HepG2 (cell line): ENCODE data around the gene PPP1R9B. TPM values are rescaled to one million over a fixed set of nuclear protein-coding genes. Genes with fewer than 3 reads are reported as not detected.

Experiments
- EHMT2 ChIP-seq: fragments of 200-600 bp; sonication (generic); IDR thresholded peaks from 2 replicates; pipeline ENCODE4 v1.7.0; 2017; ENCODE audit warnings: antibody characterized with exemption, low read depth, low read length, borderline replicate concordance
- HDAC6 ChIP-seq: fragments of 200-600 bp; sonication (generic); IDR thresholded peaks from 2 replicates; pipeline ENCODE4 v1.7.0; 2017; ENCODE audit warnings: mild to moderate bottlenecking, antibody characterized with exemption, low read length, low read depth
- RFXANK ChIP-seq: IDR thresholded peaks from 2 replicates; pipeline ENCODE4 v1.6.1; 2016
- ZFP36L1 ChIP-seq: sonication (generic); formaldehyde crosslinking; IDR thresholded peaks from 2 replicates; pipeline ENCODE4 v1.8.0; 2022; ENCODE audit warnings: mild to moderate bottlenecking, missing genetic modification reagents, moderate library complexity
- ZNF605 ChIP-seq: sonication (generic); formaldehyde crosslinking; IDR thresholded peaks from 2 replicates; pipeline ENCODE4 v1.8.0; 2022; ENCODE audit warnings: mild to moderate bottlenecking, missing genetic modification reagents
- polyA plus RNA-seq, 8 experiments: library from polyadenylated mRNA; depleted of rRNA in 3 of 8; stranded (reverse) in 7 of 8; unstranded in 1 of 8; fragments of >200 nt; fragmentation: Illumina TruSeq in 4 of 8; extraction: Trizol in 4 of 8; gene quantifications; 2 replicates each; pipeline versions ENCODE4 v1.2.1 to v1.2.3, GENCODE V29; 2011 to 2016; ENCODE audit warnings: low read depth in 4 of 8, missing spikeins in 1 of 8, mixed read lengths in 1 of 8; ENCODE audit not compliant: insufficient read depth in 1 of 8
- total RNA-seq, 5 experiments: library from RNA; depleted of rRNA; stranded (reverse); fragments of >200 nt; fragmentation: Illumina TruSeq; extraction: Trizol; gene quantifications; 2 replicates each; pipeline ENCODE4 v1.2.3, GENCODE V29; 2016; ENCODE audit warnings: low read depth in 1 of 5
- TF ChIP-seq, protein P1 (sequence below): sonication (generic); formaldehyde crosslinking; IDR thresholded peaks from 2 replicates; pipeline ENCODE4 v1.4.0; 2020; ENCODE audit warnings: mild to moderate bottlenecking, missing genetic modification reagents
- TF ChIP-seq, protein P2 (sequence below): sonication (generic); formaldehyde crosslinking; IDR thresholded peaks from 2 replicates; pipeline ENCODE4 v1.5.0; 2020; ENCODE audit warnings: missing genetic modification reagents
- TF ChIP-seq, protein P3 (sequence below): sonication (generic); formaldehyde crosslinking; conservative IDR thresholded peaks from 2 replicates; pipeline ENCODE4 v1.8.0; 2022; ENCODE audit warnings: mild to moderate bottlenecking, moderate library complexity, missing genetic modification reagents
- TF ChIP-seq, protein P4 (sequence below): sonication (generic); formaldehyde crosslinking; IDR thresholded peaks from 2 replicates; pipeline ENCODE4 v1.4.0; 2020; ENCODE audit warnings: missing genetic modification reagents, borderline replicate concordance
- TF ChIP-seq, protein P5 (sequence below): sonication (generic); formaldehyde crosslinking; conservative IDR thresholded peaks from 2 replicates; pipeline ENCODE4 v1.4.0; 2020; ENCODE audit warnings: missing genetic modification reagents
- TF ChIP-seq, protein P6 (sequence below): sonication (generic); formaldehyde crosslinking; IDR thresholded peaks from 2 replicates; pipeline ENCODE4 v1.4.0; 2020; ENCODE audit warnings: mild to moderate bottlenecking, missing genetic modification reagents

Gene PPP1R9B
- total and polyA plus RNA-seq, 2 of the 13 experiments (the other 11 are each of a cell fraction or from before 2014, with no cell fraction given) = 9.4 to 15.8 TPM

DNA sequence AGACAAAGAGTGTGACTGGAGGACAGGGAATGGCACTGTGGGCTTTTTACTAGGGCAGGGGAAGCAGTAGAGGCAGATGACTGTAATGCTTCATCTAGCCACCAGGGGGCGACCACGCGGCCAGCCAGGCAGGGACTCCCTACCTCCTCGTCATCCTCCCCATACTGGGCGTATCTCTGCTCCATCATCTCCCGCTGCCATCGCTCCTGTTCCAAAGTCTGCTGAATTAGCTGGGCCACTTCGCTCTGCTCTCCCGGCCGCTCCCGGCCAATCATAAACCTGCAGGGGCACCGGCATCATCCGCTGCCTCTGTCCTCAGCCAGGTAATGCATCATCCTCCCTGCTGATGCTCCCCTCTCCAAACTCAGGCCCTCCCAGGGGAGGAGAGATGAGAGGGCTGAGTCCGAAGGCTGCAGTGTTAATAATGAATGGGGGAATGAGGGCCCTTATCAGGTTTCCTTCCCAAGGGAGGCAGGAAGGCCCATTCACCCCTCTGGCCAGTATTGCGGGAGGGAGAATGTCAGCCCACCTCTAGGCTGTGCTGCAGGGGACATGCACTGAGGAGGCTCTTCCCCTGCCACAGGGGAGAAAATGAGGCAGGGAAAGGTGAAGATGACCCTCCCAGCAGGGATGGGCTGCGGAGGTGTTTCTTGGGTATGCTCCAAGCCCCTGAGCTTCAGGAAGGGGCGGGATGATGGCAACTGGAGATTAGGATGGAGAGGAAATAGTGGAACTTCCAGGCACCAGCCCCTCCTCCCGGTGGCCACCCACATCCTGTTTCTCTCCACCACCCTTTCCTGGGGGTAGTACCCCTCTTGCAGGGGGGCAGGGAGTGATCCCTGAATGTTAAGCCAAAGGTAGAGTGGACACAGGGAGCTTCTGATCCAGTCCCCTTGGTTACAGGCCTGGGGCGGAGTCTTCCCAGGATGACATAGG is 10.3 kb downstream of the PPP1R9B start (continued):
- TF ChIP-seq, protein P1, sequence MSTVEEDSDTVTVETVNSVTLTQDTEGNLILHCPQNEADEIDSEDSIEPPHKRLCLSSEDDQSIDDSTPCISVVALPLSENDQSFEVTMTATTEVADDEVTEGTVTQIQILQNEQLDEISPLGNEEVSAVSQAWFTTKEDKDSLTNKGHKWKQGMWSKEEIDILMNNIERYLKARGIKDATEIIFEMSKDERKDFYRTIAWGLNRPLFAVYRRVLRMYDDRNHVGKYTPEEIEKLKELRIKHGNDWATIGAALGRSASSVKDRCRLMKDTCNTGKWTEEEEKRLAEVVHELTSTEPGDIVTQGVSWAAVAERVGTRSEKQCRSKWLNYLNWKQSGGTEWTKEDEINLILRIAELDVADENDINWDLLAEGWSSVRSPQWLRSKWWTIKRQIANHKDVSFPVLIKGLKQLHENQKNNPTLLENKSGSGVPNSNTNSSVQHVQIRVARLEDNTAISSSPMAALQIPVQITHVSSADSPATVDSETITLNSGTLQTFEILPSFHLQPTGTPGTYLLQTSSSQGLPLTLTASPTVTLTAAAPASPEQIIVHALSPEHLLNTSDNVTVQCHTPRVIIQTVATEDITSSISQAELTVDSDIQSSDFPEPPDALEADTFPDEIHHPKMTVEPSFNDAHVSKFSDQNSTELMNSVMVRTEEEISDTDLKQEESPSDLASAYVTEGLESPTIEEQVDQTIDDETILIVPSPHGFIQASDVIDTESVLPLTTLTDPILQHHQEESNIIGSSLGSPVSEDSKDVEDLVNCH = no peak
- TF ChIP-seq ZFP36L1 (CRISPR knock-in tag) = no peak
- TF ChIP-seq, protein P2, sequence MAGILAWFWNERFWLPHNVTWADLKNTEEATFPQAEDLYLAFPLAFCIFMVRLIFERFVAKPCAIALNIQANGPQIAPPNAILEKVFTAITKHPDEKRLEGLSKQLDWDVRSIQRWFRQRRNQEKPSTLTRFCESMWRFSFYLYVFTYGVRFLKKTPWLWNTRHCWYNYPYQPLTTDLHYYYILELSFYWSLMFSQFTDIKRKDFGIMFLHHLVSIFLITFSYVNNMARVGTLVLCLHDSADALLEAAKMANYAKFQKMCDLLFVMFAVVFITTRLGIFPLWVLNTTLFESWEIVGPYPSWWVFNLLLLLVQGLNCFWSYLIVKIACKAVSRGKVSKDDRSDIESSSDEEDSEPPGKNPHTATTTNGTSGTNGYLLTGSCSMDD (CRISPR knock-in tag) = no peak
- TF ChIP-seq EHMT2 = no peak
- TF ChIP-seq, protein P3, sequence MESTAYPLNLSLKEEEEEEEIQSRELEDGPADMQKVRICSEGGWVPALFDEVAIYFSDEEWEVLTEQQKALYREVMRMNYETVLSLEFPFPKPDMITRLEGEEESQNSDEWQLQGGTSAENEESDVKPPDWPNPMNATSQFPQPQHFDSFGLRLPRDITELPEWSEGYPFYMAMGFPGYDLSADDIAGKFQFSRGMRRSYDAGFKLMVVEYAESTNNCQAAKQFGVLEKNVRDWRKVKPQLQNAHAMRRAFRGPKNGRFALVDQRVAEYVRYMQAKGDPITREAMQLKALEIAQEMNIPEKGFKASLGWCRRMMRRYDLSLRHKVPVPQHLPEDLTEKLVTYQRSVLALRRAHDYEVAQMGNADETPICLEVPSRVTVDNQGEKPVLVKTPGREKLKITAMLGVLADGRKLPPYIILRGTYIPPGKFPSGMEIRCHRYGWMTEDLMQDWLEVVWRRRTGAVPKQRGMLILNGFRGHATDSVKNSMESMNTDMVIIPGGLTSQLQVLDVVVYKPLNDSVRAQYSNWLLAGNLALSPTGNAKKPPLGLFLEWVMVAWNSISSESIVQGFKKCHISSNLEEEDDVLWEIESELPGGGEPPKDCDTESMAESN (CRISPR knock-in tag) = no peak
- TF ChIP-seq RFXANK = no peak
- TF ChIP-seq, protein P4, sequence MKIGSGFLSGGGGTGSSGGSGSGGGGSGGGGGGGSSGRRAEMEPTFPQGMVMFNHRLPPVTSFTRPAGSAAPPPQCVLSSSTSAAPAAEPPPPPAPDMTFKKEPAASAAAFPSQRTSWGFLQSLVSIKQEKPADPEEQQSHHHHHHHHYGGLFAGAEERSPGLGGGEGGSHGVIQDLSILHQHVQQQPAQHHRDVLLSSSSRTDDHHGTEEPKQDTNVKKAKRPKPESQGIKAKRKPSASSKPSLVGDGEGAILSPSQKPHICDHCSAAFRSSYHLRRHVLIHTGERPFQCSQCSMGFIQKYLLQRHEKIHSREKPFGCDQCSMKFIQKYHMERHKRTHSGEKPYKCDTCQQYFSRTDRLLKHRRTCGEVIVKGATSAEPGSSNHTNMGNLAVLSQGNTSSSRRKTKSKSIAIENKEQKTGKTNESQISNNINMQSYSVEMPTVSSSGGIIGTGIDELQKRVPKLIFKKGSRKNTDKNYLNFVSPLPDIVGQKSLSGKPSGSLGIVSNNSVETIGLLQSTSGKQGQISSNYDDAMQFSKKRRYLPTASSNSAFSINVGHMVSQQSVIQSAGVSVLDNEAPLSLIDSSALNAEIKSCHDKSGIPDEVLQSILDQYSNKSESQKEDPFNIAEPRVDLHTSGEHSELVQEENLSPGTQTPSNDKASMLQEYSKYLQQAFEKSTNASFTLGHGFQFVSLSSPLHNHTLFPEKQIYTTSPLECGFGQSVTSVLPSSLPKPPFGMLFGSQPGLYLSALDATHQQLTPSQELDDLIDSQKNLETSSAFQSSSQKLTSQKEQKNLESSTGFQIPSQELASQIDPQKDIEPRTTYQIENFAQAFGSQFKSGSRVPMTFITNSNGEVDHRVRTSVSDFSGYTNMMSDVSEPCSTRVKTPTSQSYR = no peak; the same call in 1 of the 2 replicates
- TF ChIP-seq, protein P5, sequence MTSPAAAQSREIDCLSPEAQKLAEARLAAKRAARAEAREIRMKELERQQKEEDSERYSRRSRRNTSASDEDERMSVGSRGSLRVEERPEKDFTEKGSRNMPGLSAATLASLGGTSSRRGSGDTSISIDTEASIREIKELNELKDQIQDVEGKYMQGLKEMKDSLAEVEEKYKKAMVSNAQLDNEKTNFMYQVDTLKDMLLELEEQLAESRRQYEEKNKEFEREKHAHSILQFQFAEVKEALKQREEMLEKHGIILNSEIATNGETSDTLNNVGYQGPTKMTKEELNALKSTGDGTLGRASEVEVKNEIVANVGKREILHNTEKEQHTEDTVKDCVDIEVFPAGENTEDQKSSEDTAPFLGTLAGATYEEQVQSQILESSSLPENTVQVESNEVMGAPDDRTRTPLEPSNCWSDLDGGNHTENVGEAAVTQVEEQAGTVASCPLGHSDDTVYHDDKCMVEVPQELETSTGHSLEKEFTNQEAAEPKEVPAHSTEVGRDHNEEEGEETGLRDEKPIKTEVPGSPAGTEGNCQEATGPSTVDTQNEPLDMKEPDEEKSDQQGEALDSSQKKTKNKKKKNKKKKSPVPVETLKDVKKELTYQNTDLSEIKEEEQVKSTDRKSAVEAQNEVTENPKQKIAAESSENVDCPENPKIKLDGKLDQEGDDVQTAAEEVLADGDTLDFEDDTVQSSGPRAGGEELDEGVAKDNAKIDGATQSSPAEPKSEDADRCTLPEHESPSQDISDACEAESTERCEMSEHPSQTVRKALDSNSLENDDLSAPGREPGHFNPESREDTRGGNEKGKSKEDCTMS (CRISPR knock-in tag) = no peak
- TF ChIP-seq, protein P6, sequence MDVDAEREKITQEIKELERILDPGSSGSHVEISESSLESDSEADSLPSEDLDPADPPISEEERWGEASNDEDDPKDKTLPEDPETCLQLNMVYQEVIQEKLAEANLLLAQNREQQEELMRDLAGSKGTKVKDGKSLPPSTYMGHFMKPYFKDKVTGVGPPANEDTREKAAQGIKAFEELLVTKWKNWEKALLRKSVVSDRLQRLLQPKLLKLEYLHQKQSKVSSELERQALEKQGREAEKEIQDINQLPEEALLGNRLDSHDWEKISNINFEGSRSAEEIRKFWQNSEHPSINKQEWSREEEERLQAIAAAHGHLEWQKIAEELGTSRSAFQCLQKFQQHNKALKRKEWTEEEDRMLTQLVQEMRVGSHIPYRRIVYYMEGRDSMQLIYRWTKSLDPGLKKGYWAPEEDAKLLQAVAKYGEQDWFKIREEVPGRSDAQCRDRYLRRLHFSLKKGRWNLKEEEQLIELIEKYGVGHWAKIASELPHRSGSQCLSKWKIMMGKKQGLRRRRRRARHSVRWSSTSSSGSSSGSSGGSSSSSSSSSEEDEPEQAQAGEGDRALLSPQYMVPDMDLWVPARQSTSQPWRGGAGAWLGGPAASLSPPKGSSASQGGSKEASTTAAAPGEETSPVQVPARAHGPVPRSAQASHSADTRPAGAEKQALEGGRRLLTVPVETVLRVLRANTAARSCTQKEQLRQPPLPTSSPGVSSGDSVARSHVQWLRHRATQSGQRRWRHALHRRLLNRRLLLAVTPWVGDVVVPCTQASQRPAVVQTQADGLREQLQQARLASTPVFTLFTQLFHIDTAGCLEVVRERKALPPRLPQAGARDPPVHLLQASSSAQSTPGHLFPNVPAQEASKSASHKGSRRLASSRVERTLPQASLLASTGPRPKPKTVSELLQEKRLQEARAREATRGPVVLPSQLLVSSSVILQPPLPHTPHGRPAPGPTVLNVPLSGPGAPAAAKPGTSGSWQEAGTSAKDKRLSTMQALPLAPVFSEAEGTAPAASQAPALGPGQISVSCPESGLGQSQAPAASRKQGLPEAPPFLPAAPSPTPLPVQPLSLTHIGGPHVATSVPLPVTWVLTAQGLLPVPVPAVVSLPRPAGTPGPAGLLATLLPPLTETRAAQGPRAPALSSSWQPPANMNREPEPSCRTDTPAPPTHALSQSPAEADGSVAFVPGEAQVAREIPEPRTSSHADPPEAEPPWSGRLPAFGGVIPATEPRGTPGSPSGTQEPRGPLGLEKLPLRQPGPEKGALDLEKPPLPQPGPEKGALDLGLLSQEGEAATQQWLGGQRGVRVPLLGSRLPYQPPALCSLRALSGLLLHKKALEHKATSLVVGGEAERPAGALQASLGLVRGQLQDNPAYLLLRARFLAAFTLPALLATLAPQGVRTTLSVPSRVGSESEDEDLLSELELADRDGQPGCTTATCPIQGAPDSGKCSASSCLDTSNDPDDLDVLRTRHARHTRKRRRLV (CRISPR knock-in tag) = no peak
- TF ChIP-seq HDAC6 = no peak
- 0 out of 2 replicates have a peak, but pooled peaks have one; percentile 48 for TF ChIP-seq ZNF605 (CRISPR knock-in tag)
